ENCODE data around the gene KRCC1. TPM values are rescaled to one million over a fixed set of nuclear protein-coding genes. Genes with fewer than 3 reads are reported as not detected.
"Not testable (repeated sequence)": the region's sequence is repeated elsewhere in the genome, so short reads cannot be mapped to it uniquely, and the experiment has no call there.

The KRCC1 gene
- total RNA-seq, 1 donor from 2014 or later, result 24.3 TPM

GRCh38 chr2:87996570-87996969, 59.0 kb downstream of the KRCC1 start:
- Histone ChIP-seq H3K36me3 (no peaks in the 10 kb centered on the region), H3K27ac (no peak overlapping the region), H3K9me3 (no peaks in the 10 kb centered on the region), H3K27me3 (no peaks in the 10 kb centered on the region), H3K4me3 (no peak overlapping the region), H3K4me1 (peaks cover under 1% of the 10 kb centered on the region)
- no peak for TF ChIP-seq POLR2A (IDR thresholded peaks at IDR 0.05)
- TF ChIP-seq, protein P1, sequence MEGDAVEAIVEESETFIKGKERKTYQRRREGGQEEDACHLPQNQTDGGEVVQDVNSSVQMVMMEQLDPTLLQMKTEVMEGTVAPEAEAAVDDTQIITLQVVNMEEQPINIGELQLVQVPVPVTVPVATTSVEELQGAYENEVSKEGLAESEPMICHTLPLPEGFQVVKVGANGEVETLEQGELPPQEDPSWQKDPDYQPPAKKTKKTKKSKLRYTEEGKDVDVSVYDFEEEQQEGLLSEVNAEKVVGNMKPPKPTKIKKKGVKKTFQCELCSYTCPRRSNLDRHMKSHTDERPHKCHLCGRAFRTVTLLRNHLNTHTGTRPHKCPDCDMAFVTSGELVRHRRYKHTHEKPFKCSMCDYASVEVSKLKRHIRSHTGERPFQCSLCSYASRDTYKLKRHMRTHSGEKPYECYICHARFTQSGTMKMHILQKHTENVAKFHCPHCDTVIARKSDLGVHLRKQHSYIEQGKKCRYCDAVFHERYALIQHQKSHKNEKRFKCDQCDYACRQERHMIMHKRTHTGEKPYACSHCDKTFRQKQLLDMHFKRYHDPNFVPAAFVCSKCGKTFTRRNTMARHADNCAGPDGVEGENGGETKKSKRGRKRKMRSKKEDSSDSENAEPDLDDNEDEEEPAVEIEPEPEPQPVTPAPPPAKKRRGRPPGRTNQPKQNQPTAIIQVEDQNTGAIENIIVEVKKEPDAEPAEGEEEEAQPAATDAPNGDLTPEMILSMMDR (IDR thresholded peaks at IDR 0.05), result no peak
- TF ChIP-seq POLR2AphosphoS5 (IDR thresholded peaks at IDR 0.05; ENCODE audit: insufficient read depth in 1 of 2, low read depth in 1 of 2), result no peak
- DNase-seq (ENCODE audit: extremely low spot score in 2 of 2), result peak; percentile 27 to 58
- intact Hi-C loops (cut with DNase I), result no loop called here

DNA sequence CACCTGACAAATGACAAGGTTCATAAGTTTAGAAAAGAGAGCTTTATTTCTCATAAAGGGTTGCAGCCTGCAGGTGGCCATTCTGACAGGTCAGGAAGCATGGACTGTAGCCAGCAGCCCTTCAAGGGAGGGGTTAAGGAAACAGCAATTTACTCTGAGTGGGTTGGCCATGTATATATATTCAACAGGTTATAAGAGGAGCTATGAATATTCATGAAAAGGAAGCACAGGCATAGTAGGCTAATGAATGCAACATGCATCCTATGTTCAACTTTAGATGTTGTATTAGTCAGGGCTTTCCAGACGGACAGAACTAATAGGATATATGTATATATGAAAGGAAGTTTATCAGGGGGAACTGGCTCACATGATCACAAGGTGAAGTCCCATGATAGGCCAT, 59.8 kb downstream of the KRCC1 start:
- H3K4me3 ChIP-seq, result no peak overlapping the region
- no peak for DNase-seq (ENCODE audit: extremely low spot score in 2 of 2)
- TF ChIP-seq POLR2AphosphoS5 (IDR thresholded peaks at IDR 0.05; ENCODE audit: insufficient read depth in 1 of 2, low read depth in 1 of 2) (no peak), POLR2A (IDR thresholded peaks at IDR 0.05) (no peak)
- TF ChIP-seq, protein P1 (IDR thresholded peaks at IDR 0.05), result no peak
- intact Hi-C loops (cut with DNase I), result no loop called here
- H3K27me3 ChIP-seq, result no peaks in the 10 kb centered on the region
- H3K4me1 ChIP-seq, result no peaks in the 10 kb centered on the region
- H3K36me3 ChIP-seq, result no peaks in the 10 kb centered on the region
- H3K9me3 ChIP-seq, result no peaks in the 10 kb centered on the region
- no peak overlapping the region for H3K27ac ChIP-seq

- H3K27ac ChIP-seq; DNase-seq (ENCODE audit: extremely low spot score in 2 of 2); H3K36me3 ChIP-seq; intact Hi-C loops (cut with DNase I); H3K27me3 ChIP-seq; H3K4me1 ChIP-seq; H3K4me3 ChIP-seq; H3K9me3 ChIP-seq: not testable (repeated sequence)
Observed at GRCh38 chr2:87994304-87994850, 61.2 kb downstream of the KRCC1 start.

GRCh38 chr2:87992569-87992968, 63.0 kb downstream of the KRCC1 start:
- H3K9me3 ChIP-seq; H3K4me1 ChIP-seq; H3K27ac ChIP-seq; H3K4me3 ChIP-seq; intact Hi-C loops (cut with DNase I); DNase-seq (ENCODE audit: extremely low spot score in 2 of 2); H3K27me3 ChIP-seq; H3K36me3 ChIP-seq: not testable (repeated sequence)

- intact Hi-C loops (cut with DNase I), result not testable (repeated sequence)
Observed at GRCh38 chr2:87987473-87987872, 68.1 kb downstream of the KRCC1 start.

DNA sequence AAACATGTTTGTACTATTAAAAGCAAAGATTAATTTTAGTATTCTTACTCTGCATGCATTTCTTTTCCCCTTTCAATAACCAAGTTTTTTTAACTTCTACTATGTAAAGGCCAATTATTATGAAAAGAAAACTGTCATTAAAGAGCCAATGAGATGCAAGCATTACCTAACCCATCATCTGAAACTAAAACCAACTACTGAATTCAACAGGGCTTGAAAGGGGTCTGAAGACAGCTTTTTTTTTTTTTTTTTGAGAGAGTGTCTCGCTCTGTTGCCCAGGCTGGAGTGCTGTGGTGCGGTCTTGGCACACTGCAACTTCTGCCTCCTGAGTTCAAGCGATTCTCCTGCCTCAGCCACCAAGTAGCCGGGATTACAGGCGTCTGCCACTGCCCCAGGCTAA, 69.7 kb downstream of the KRCC1 start:
- H3K36me3 ChIP-seq; DNase-seq (ENCODE audit: extremely low spot score in 2 of 2); H3K27ac ChIP-seq; H3K4me3 ChIP-seq; intact Hi-C loops (cut with DNase I); H3K9me3 ChIP-seq; H3K27me3 ChIP-seq; H3K4me1 ChIP-seq: not testable (repeated sequence)

More at GRCh38 chr2:87987473-87987872, 68.1 kb downstream of the KRCC1 start:
- DNase-seq (ENCODE audit: extremely low spot score in 2 of 2); H3K27me3 ChIP-seq; H3K27ac ChIP-seq; H3K4me3 ChIP-seq; H3K4me1 ChIP-seq; H3K9me3 ChIP-seq; H3K36me3 ChIP-seq: not testable (repeated sequence)

DNA sequence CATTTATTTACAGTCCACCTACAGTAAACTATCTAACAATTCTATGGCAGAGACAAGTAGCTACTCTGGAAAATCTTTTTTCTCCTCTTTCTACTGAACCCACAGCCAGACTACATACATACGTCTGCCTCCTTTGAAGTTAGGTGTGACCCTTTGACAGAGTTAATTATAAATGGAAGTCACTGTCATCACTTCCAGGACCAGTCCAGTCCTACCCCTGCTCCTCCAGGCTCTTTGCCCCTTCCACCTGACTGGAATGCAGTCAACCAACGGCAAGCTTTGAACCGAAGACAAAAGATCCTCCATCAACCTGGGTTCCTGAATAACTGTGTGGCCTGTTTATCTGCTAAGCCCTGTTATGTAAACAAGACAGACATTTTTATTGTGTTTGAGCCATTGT, 74.4 kb downstream of the KRCC1 start:
- H3K4me1 ChIP-seq; H3K27ac ChIP-seq; H3K36me3 ChIP-seq; H3K4me3 ChIP-seq; H3K9me3 ChIP-seq; H3K27me3 ChIP-seq; intact Hi-C loops (cut with DNase I); DNase-seq (ENCODE audit: extremely low spot score in 2 of 2): not testable (repeated sequence)

Small RNA genes lying within 50 kb of the gene (microRNA-seq; reads per million reads assigned to microRNA genes)
- gene MIR4780 (ENCODE audit: borderline number of aligned reads, borderline replicate concordance), result not detected

Small RNA genes lying within 50 kb of the gene (small RNA-seq; reads per million reads assigned to genes)
- not detected for gene MIR4780
- gene RNU2-63P, result not detected

Other genes starting within 250 kb of the KRCC1 start
- gene RGPD2, start 230.0 kb downstream of the KRCC1 start, total RNA-seq, result 17.4 TPM
- not detected for gene RNU2-63P, start 39.2 kb downstream of the KRCC1 start, total RNA-seq
- not detected for gene SMYD1, start 12.0 kb upstream of the KRCC1 start, total RNA-seq
- gene FABP1, start 72.3 kb upstream of the KRCC1 start, total RNA-seq, result not detected
- gene THNSL2, start 114.6 kb upstream of the KRCC1 start, total RNA-seq, result 29.2 TPM